Endodermal cell (in vitro differentiated cells): Measurements from ENCODE around the gene TXNDC11. TPM values are rescaled to one million over a fixed set of nuclear protein-coding genes. Genes with fewer than 3 reads are reported as not detected.

Experiments
- DNase-seq: peaks from one replicate; pipeline ENCODE4 v3.0.0-alpha.2; 2017
- H3K27ac ChIP-seq: 2 replicates; pipeline ENCODE4 v1.5.1; 2013; ENCODE audit warnings: mild to moderate bottlenecking, low read depth, low read length, moderate library complexity
- H3K27me3 ChIP-seq: 2 replicates; pipeline ENCODE4 v1.6.1; 2013; ENCODE audit warnings: mild to moderate bottlenecking, low read length, moderate library complexity; ENCODE audit not compliant: insufficient read depth, control insufficient read depth, poor library complexity, severe bottlenecking
- H3K36me3 ChIP-seq: 2 replicates; pipeline ENCODE4 v1.7.0; 2013; ENCODE audit warnings: mild to moderate bottlenecking, low read length, moderate library complexity; ENCODE audit not compliant: control insufficient read depth, insufficient read depth
- H3K4me1 ChIP-seq: one replicate; pipeline ENCODE4 v1.7.0; 2013; ENCODE audit warnings: low read length; ENCODE audit not compliant: control insufficient read depth, insufficient read depth
- H3K4me3 ChIP-seq: 2 replicates; pipeline ENCODE4 v1.5.1; 2013; ENCODE audit warnings: mild to moderate bottlenecking, low read length, moderate library complexity
- H3K9ac ChIP-seq: 2 replicates; pipeline ENCODE4 v1.6.1; 2013; ENCODE audit warnings: mild to moderate bottlenecking, low read length, moderate library complexity; ENCODE audit not compliant: poor library complexity, severe bottlenecking; ENCODE audit errors: extremely low read depth
- H3K9me3 ChIP-seq: 2 replicates; pipeline ENCODE4 v1.6.1; 2013; ENCODE audit warnings: mild to moderate bottlenecking, low read length, moderate library complexity; ENCODE audit not compliant: control insufficient read depth
- H3K27ac Mint-ChIP-seq: 2 replicates; pipeline ENCODE4 v1.8.0; 2020; ENCODE audit warnings: mixed read lengths
- H3K27me3 Mint-ChIP-seq: 2 replicates; pipeline ENCODE4 v1.8.0; 2021; ENCODE audit warnings: mild to moderate bottlenecking, mixed read lengths; ENCODE audit not compliant: insufficient read depth
- H3K36me3 Mint-ChIP-seq: 2 replicates; pipeline ENCODE4 v1.8.0; 2020; ENCODE audit warnings: low read depth, mixed read lengths
- H3K4me1 Mint-ChIP-seq: 2 replicates; pipeline ENCODE4 v1.8.0; 2020; ENCODE audit warnings: mixed read lengths
- H3K4me3 Mint-ChIP-seq: 2 replicates; pipeline ENCODE4 v1.8.0; 2020; ENCODE audit warnings: mild to moderate bottlenecking, moderate library complexity, mixed read lengths
- H3K9me3 Mint-ChIP-seq: 2 replicates; pipeline ENCODE4 v1.8.0; 2020; ENCODE audit warnings: mild to moderate bottlenecking, mixed read lengths
- WGBS, 2 experiments: methylation state at CpG; one replicate each; pipeline versions ENCODE4 v1.1.5 to v1.1.7; 2013; ENCODE audit warnings: missing lambda C conversion rate in 2 of 2, mixed read lengths in 1 of 2; ENCODE audit not compliant: insufficient coverage in 1 of 2, insufficient read length in 1 of 2; 5-methylcytosine and 5-hydroxymethylcytosine counted together
- total RNA-seq, 2 donors: library from RNA; stranded (reverse); fragmentation: NEBNext Ultra II Directional in 1 of 2; extraction: Animal tissue kit (Norgen Biotek cat#: 25700) in 1 of 2; gene quantifications; 2 replicates in 1 of 2; 3 replicates in 1 of 2; pipeline ENCODE4 v1.2.1, GENCODE V29; 2021
- TF ChIP-seq, protein P1 (sequence below): fragments of 200-600 bp; sonication (generic); conservative IDR thresholded peaks from 2 replicates; pipeline ENCODE4 v1.5.0; 2021; ENCODE audit warnings: antibody characterized with exemption, mild to moderate bottlenecking

The TXNDC11 gene
- total RNA-seq, 2 donors from 2014 or later = 16.4 to 20.8 TPM

DNA sequence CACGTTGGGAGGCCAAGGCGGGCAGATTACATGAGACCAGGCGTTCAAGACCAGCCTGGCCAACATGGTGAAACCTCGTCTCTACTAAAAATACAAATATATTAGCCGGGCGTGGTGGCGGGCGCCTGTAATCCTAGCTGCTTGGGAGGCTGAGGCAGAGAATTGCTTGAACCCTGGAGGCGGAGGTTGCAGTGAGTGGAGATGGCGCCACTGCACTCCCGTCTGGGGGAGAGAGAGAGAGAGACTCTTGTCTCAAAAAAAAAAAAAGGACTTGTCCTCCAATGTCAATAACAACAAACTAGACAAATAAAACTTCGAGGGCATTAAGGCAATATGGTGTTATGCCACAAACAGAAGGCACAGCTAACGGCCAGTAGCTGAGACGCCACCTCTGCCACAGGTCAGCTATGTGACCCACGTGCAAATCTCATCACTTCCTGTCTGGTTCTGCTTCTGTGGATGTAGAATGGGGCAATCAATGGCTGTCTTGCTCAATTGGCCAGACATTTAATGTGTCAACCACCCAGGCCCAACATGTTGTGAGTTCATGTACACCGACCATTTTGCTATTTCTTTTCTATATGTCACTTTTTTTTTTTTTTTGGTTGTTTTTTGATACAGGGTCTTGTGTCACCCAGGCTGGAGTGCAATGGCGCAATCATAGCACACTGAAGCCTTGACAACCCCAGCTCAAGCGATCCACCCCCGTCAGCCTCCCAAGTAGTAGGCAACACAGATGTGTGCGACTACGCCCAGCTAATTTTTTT, 834 bp upstream of the TXNDC11 start:
- H3K27ac Mint-ChIP-seq = peak overlapping the region; percentile 96
- Histone ChIP-seq H3K4me3 (peak overlapping the region; percentile 92), H3K27me3 (no peaks in the 10 kb centered on the region), H3K9ac (peak overlapping the region; percentile 86), H3K36me3 (peaks cover under 1% of the 10 kb centered on the region), H3K9me3 (no peaks in the 10 kb centered on the region), H3K27ac (no peak overlapping the region), H3K4me1 (peaks cover 9% of the 10 kb centered on the region)
- peaks cover 14% of the 10 kb centered on the region for H3K36me3 Mint-ChIP-seq
- no peaks in the 10 kb centered on the region for H3K27me3 Mint-ChIP-seq
- peak overlapping the region; percentile 84 for H3K4me3 Mint-ChIP-seq
- peaks cover 26% of the 10 kb centered on the region for H3K4me1 Mint-ChIP-seq
- TF ChIP-seq, protein P1, sequence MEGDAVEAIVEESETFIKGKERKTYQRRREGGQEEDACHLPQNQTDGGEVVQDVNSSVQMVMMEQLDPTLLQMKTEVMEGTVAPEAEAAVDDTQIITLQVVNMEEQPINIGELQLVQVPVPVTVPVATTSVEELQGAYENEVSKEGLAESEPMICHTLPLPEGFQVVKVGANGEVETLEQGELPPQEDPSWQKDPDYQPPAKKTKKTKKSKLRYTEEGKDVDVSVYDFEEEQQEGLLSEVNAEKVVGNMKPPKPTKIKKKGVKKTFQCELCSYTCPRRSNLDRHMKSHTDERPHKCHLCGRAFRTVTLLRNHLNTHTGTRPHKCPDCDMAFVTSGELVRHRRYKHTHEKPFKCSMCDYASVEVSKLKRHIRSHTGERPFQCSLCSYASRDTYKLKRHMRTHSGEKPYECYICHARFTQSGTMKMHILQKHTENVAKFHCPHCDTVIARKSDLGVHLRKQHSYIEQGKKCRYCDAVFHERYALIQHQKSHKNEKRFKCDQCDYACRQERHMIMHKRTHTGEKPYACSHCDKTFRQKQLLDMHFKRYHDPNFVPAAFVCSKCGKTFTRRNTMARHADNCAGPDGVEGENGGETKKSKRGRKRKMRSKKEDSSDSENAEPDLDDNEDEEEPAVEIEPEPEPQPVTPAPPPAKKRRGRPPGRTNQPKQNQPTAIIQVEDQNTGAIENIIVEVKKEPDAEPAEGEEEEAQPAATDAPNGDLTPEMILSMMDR = no peak
- DNase-seq = no peak
- WGBS, 2 experiments = 72 to 89% methylated on average over 7 to 19 of the region's 21 CpGs
- no peaks in the 10 kb centered on the region for H3K9me3 Mint-ChIP-seq

DNA sequence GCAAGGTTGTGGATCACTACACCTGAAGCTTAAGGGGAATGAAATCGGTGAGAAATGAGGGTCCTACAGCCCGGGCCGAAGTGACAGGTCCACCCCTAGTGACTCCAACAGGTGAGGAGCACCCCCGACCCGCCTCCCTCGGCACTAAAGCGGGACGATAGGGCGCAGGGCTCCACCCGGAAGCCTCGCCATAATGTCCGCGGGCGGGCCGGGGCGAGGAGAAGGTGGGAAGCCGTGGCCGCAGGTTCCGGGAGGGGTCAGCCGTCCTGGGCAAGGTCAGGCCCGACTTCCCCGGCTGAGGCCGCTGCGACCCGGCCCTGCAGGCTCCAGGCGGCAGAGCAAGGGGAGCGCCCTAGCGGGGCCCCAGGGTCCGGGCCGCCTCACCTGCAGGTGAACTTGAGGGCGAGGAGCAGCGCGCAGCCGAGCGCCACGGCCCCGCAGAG, 543 bp downstream of the TXNDC11 start:
- Mint-ChIP-seq H3K4me1 (peaks cover 26% of the 10 kb centered on the region), H3K4me3 (peak overlapping the region; percentile 84), H3K36me3 (peaks cover 18% of the 10 kb centered on the region), H3K9me3 (no peaks in the 10 kb centered on the region), H3K27ac (peak overlapping the region; percentile 94), H3K27me3 (no peaks in the 10 kb centered on the region)
- DNase-seq = peak; percentile 82
- Histone ChIP-seq H3K27ac (peak overlapping the region; percentile 81), H3K9ac (peak overlapping the region; percentile 86), H3K9me3 (no peaks in the 10 kb centered on the region), H3K27me3 (no peaks in the 10 kb centered on the region), H3K4me3 (peak overlapping the region; percentile 92), H3K36me3 (peaks cover 7% of the 10 kb centered on the region), H3K4me1 (peaks cover 9% of the 10 kb centered on the region)
- TF ChIP-seq, protein P1 = no peak
- 0% methylated on average over 12 to 37 of the region's 37 CpGs for WGBS, 2 experiments

DNA sequence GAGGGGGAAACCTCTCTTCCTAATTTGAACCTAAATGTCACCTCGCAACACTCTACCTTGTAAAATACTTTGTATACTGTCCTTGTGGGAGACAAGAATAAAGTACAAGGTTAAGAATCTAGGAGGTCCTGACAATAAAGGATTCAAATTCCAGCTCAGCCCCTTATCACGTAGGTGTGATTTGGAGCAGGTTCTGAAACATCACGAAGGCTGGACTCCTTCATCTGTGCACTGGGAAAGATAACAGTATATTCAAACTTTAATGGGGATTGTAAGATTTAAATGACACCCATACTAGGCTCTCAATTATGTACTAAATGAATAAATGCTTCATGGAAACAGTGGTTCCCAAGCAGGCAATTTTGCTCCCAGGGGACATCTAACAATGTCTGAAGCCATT, 2.1 kb downstream of the TXNDC11 start:
- peaks cover 37% of the 10 kb centered on the region for H3K4me1 Mint-ChIP-seq
- H3K36me3 ChIP-seq = peaks cover 14% of the 10 kb centered on the region
- H3K9me3 Mint-ChIP-seq = no peaks in the 10 kb centered on the region
- H3K4me3 Mint-ChIP-seq = peak overlapping the region; percentile 84
- peak overlapping the region; percentile 92 for H3K4me3 ChIP-seq
- TF ChIP-seq, protein P1 = no peak
- no peaks in the 10 kb centered on the region for H3K27me3 Mint-ChIP-seq
- DNase-seq = no peak
- no peak overlapping the region for H3K27ac ChIP-seq
- H3K9me3 ChIP-seq = no peaks in the 10 kb centered on the region
- H3K4me1 ChIP-seq = peaks cover 14% of the 10 kb centered on the region
- 85 to 100% methylated on average over 2 to 3 of the region's 3 CpGs for WGBS, 2 experiments
- peaks cover 30% of the 10 kb centered on the region for H3K36me3 Mint-ChIP-seq
- peak overlapping the region; percentile 38 for H3K27ac Mint-ChIP-seq
- no peaks in the 10 kb centered on the region for H3K27me3 ChIP-seq
- no peak overlapping the region for H3K9ac ChIP-seq
